GM12878 (cell line): ENCODE measurements around the gene PPP2R3B. TPM values are rescaled to one million over a fixed set of nuclear protein-coding genes. Genes with fewer than 3 reads are reported as not detected.

Experiments used
- ATAC-seq: fragments of 200-7000 bp; cut with Tn5 transposase; 3 replicates; pipeline ENCODE4 v1.9.1; 2020; ENCODE audit warnings: mild to moderate bottlenecking, moderate library complexity
- Bru-seq: library from RNA; stranded (reverse); fragments of 400-500 nt; gene quantifications from one replicate; lab custom pipeline; 2021; lab: Mats Ljungman, UMichigan
- BruChase-seq, 2 experiments: library from RNA; stranded (reverse); fragments of 400-500 nt; gene quantifications; one replicate each; lab custom pipeline; 2021; lab: Mats Ljungman, UMichigan
- BruUV-seq: library from RNA; stranded (reverse); fragments of 400-500 nt; replicated peaks from 2 replicates; lab custom pipeline; 2021; lab: Mats Ljungman, UMichigan
- CTCF ChIA-PET: fragments of 300-600 bp; sonication (Branson Sonifier 250); formaldehyde crosslinking; extraction: SDS; loops from one replicate; lab custom pipeline; 2021; ENCODE audit warnings: inconsistent platforms; lab: Yijun Ruan, JAX
- POLR2A ChIA-PET: fragments of 350-600 bp; formaldehyde crosslinking; extraction: SDS; loops from one replicate; lab custom pipeline; 2021; ENCODE audit warnings: inconsistent platforms; lab: Charles Lee
- RAD21 ChIA-PET: fragments of 300-600 bp; sonication (Branson Sonifier 250); formaldehyde crosslinking; loops from one replicate; lab custom pipeline; 2023; ENCODE audit warnings: antibody characterized with exemption; ENCODE audit not compliant: unreplicated experiment; lab: Charles Lee
- SMC1A ChIA-PET: fragments of 300-600 bp; sonication (Branson Sonifier 250); formaldehyde crosslinking; loops from one replicate; lab custom pipeline; 2023; ENCODE audit not compliant: unreplicated experiment, uncharacterized antibody; lab: Charles Lee
- DNase-seq: peaks from one replicate; pipeline ENCODE4 v3.0.0-alpha.2; 2011; ENCODE audit warnings: low read depth, low spot score
- FAIRE-seq: peaks from 3 replicates; lab custom pipeline; 2011; peaks lifted over from hg19 to GRCh38; lab: Jason Lieb, UNC
- H2AFZ ChIP-seq: 2 replicates; pipeline ENCODE4 v1.6.0; 2011; ENCODE audit warnings: low read depth, low read length, control low read depth; ENCODE audit not compliant: control insufficient read depth
- H3K27ac ChIP-seq: 2 replicates; pipeline ENCODE4 v1.5.1; 2011; ENCODE audit warnings: control low read depth; ENCODE audit not compliant: control insufficient read depth, insufficient read depth
- H3K27me3 ChIP-seq, 2 experiments: replicated peaks in 1 of 2; 2 replicates each; pipeline versions ENCODE4 v1.6.0 to v1.6.1; 2011; ENCODE audit warnings: low read length in 1 of 2; ENCODE audit not compliant: control insufficient read depth in 2 of 2, insufficient read depth in 2 of 2
- H3K36me3 ChIP-seq, 2 experiments: 2 replicates each; pipeline ENCODE4 v1.5.1; 2011; ENCODE audit warnings: low read length in 1 of 2; ENCODE audit not compliant: control insufficient read depth in 2 of 2, insufficient read depth in 2 of 2
- H3K4me1 ChIP-seq: 2 replicates; pipeline ENCODE4 v1.6.1; 2011; ENCODE audit warnings: mild to moderate bottlenecking, low read length, moderate library complexity, mixed read lengths; ENCODE audit not compliant: control insufficient read depth, insufficient read depth
- H3K4me2 ChIP-seq: 2 replicates; pipeline ENCODE4 v1.6.0; 2011; ENCODE audit warnings: control low read depth; ENCODE audit not compliant: control insufficient read depth, insufficient read depth
- H3K4me3 ChIP-seq: fragments of 200-600 bp; sonication (generic); 2 replicates; pipeline ENCODE4 v1.5.1; 2016
- H3K79me2 ChIP-seq: 2 replicates; pipeline ENCODE4 v1.6.0; 2011; ENCODE audit warnings: low read length; ENCODE audit not compliant: control insufficient read depth, insufficient read depth
- H3K9ac ChIP-seq: 2 replicates; pipeline ENCODE4 v1.8.0; 2011; ENCODE audit warnings: low read length, control low read depth, mixed read lengths; ENCODE audit not compliant: control insufficient read depth, insufficient read depth
- H3K9me3 ChIP-seq: replicated peaks from 3 replicates; pipeline ENCODE4 v1.5.1; 2011; ENCODE audit warnings: mild to moderate bottlenecking, low read length; ENCODE audit not compliant: control insufficient read depth, insufficient read depth
- H4K20me1 ChIP-seq: 2 replicates; pipeline ENCODE4 v1.6.0; 2011; ENCODE audit not compliant: control insufficient read depth, insufficient read depth
- BACH1 ChIP-seq: fragments of 450-650 bp; IDR thresholded peaks from 2 replicates; pipeline ENCODE4 v1.6.1; 2017; ENCODE audit warnings: mild to moderate bottlenecking, borderline replicate concordance
- CHD2 ChIP-seq: IDR thresholded peaks from 2 replicates; pipeline ENCODE4 v1.6.1; 2011; ENCODE audit warnings: low read depth, low read length, improper control_type of control experiment, borderline replicate concordance
- EGR1 ChIP-seq, 2 experiments: IDR thresholded peaks; 1 replicate in 1 of 2; 2 replicates in 1 of 2; pipeline ENCODE4 v1.6.1; 2011 to 2012; ENCODE audit warnings: low read depth in 2 of 2, low read length in 2 of 2, borderline replicate concordance in 1 of 2, mild to moderate bottlenecking in 1 of 2, moderate library complexity in 1 of 2
- EZH2 ChIP-seq: IDR thresholded peaks from 2 replicates; pipeline ENCODE4 v1.6.1; 2012; ENCODE audit warnings: low read depth, mild to moderate bottlenecking, control low read depth, inconsistent platforms, low read length, borderline replicate concordance; ENCODE audit not compliant: control insufficient read depth
- FOXM1 ChIP-seq: IDR thresholded peaks from 2 replicates; pipeline ENCODE4 v1.6.1; 2012; ENCODE audit warnings: low read depth, mild to moderate bottlenecking, inconsistent platforms, low read length, moderate library complexity
- IRF5 ChIP-seq: fragments of 450-650 bp; IDR thresholded peaks from 2 replicates; pipeline ENCODE4 v1.6.1; 2017; ENCODE audit warnings: borderline replicate concordance
- MXI1 ChIP-seq: fragments of 150-350 bp; IDR thresholded peaks from 2 replicates; pipeline ENCODE4 v1.6.1; 2011; ENCODE audit warnings: low read depth, mild to moderate bottlenecking, inconsistent platforms, low read length, improper control_type of control experiment
- NFIC ChIP-seq: IDR thresholded peaks from 2 replicates; pipeline ENCODE4 v1.6.1; 2012; ENCODE audit warnings: low read depth, mild to moderate bottlenecking, inconsistent platforms, low read length, moderate library complexity
- POLR2AphosphoS5 ChIP-seq: IDR thresholded peaks from 2 replicates; pipeline ENCODE4 v1.6.1; 2011; ENCODE audit warnings: mild to moderate bottlenecking, low read length, inconsistent platforms
- POU2F2 ChIP-seq: IDR thresholded peaks from 3 replicates; pipeline ENCODE4 v1.6.1; 2011; ENCODE audit warnings: low read depth, mild to moderate bottlenecking, low read length, borderline replicate concordance
- RBBP5 ChIP-seq: fragments of 200-600 bp; sonication (generic); conservative IDR thresholded peaks from 2 replicates; pipeline ENCODE4 v1.6.1; 2016
- ZBTB11 ChIP-seq: fragments of 450-650 bp; formaldehyde crosslinking; IDR thresholded peaks from 2 replicates; pipeline ENCODE4 v1.5.0; 2022; ENCODE audit warnings: mild to moderate bottlenecking, missing genetic modification characterization
- ZNF274 ChIP-seq: IDR thresholded peaks from one replicate; pipeline ENCODE4 v1.8.0; 2011; ENCODE audit not compliant: insufficient read length, insufficient read depth
- ZZZ3 ChIP-seq: IDR thresholded peaks from 2 replicates; pipeline ENCODE4 v1.6.1; 2011; ENCODE audit warnings: low read depth; ENCODE audit not compliant: control insufficient read depth, insufficient read length
- WGBS: methylation state at CpG from one replicate; pipeline ENCODE4 v1.1.6; 2016; ENCODE audit warnings: low lambda C conversion rate; ENCODE audit not compliant: insufficient replicate concordance, insufficient coverage; ENCODE audit errors: missing lambda C conversion rate; 5-methylcytosine and 5-hydroxymethylcytosine counted together
- in situ Hi-C: fragments of 300-500 bp; cut with MboI; formaldehyde crosslinking; loops from 9 replicates; pipeline ENCODE4 v1.14.3; 2018; ENCODE audit warnings: mixed read lengths
- intact Hi-C: fragments of 100-400 bp; cut with micrococcal nuclease; formaldehyde crosslinking; loops from one replicate; pipeline ENCODE4 v1.14.2; 2022; ENCODE audit not compliant: unreplicated experiment
- long read RNA-seq, 2 experiments: library from polyadenylated mRNA; unstranded; transcript quantifications; one replicate each; pipeline ENCODE4 v2.0.0, GENCODE V29; 2019 to 2020
- polyA minus RNA-seq, 3 experiments: library from RNA; depleted of rRNA, polyadenylated mRNA; stranded (reverse); fragments of >200 nt; gene quantifications; 2 replicates each; pipeline ENCODE4 v1.2.3, GENCODE V29; 2011
- polyA plus RNA-seq, 11 experiments: library from polyadenylated mRNA; depleted of rRNA in 4 of 11; unstranded in 6 of 11; stranded (reverse) in 5 of 11; fragments of >200 nt; fragmentation: Nextera tagmentation in 4 of 11; fragmentation: Illumina TruSeq in 1 of 11; extraction: Ambion mirVana in 4 of 11; extraction: Trizol in 1 of 11; gene quantifications; 1 replicate in 1 of 11; 2 replicates in 10 of 11; pipeline versions ENCODE4 v1.2.1 to v1.2.3, GENCODE V29; 2011 to 2016; ENCODE audit warnings: inconsistent platforms in 2 of 11, missing spikeins in 2 of 11, low read depth in 1 of 11
- total RNA-seq, 4 experiments: library from RNA; depleted of rRNA in 3 of 4; stranded (reverse); fragments of >200 nt in 3 of 4; fragmentation: Illumina TruSeq in 1 of 4; extraction: Trizol in 1 of 4; gene quantifications; 2 replicates each; pipeline versions ENCODE4 v1.2.1 to v1.2.3, GENCODE V29; 2013 to 2021

Gene PPP2R3B
- 5.5 and 7.0 TPM in 2 replicates for total RNA-seq (2013; cell fraction: nucleolus; rRNA removed)
- total RNA-seq (2014; rRNA removed), result 23.9 and 30.7 TPM in 2 replicates
- total RNA-seq (2014; rRNA removed; fragmentation: Illumina TruSeq; extraction: Trizol), result 9.7 and 10.7 TPM in 2 replicates
- 26.5 and 34.3 TPM in 2 replicates for total RNA-seq (2021)
- 4.4 TPM for polyA plus RNA-seq (2011; ENCODE audit: low read depth)
- polyA plus RNA-seq (2011; rRNA removed), result 2.7 and 4.6 TPM in 2 replicates
- polyA plus RNA-seq (2011; cell fraction: cytosol; rRNA removed), result 3.7 and 5.7 TPM in 2 replicates
- polyA plus RNA-seq (2011; cell fraction: nucleus; rRNA removed), result 28.9 and 32.0 TPM in 2 replicates
- 13.4 and 16.3 TPM in 2 replicates for polyA plus RNA-seq (2012)
- polyA plus RNA-seq (2014; fragmentation: Illumina TruSeq; extraction: Trizol), result 1.3 and 5.9 TPM in 2 replicates
- polyA plus RNA-seq (2014; fragmentation: Nextera tagmentation; extraction: Ambion mirVana), result under 1 TPM in 1 of 2 experiments, not detected in 1; 0.11 TPM
- polyA plus RNA-seq (2014; rRNA removed), result 27.8 and 34.8 TPM in 2 replicates
- polyA plus RNA-seq (2016; fragmentation: Nextera tagmentation; extraction: Ambion mirVana), result 10 to 100 TPM in 1 of 2 experiments, 1 to 10 TPM in 1; 3.3 to 11.3 TPM
- polyA minus RNA-seq (2011; rRNA and poly(A)+ RNA removed), result 5.6 and 12.3 TPM in 2 replicates
- 5.7 and 17.5 TPM in 2 replicates for polyA minus RNA-seq (2011; cell fraction: cytosol; rRNA and poly(A)+ RNA removed)
- polyA minus RNA-seq (2011; cell fraction: nucleus; rRNA and poly(A)+ RNA removed), result 6.6 and 11.7 TPM in 2 replicates
- percentile 27 among the genes with signal in this experiment for Bru-seq, nascent RNA
- percentile 29 among the genes with signal in this experiment for BruChase-seq, experiment 1, labeled RNA remaining after a 6-hour chase
- BruChase-seq, experiment 2, labeled RNA remaining after a 2-hour chase, result percentile 26 among the genes with signal in this experiment
- long read RNA-seq, experiment 1, result 0 reads
- long read RNA-seq, experiment 2, partial matches to known transcripts, result 1 of 1 reads
- long read RNA-seq, experiment 2, other reads (novel, unspliced or antisense), result 0 of 1 reads

GRCh38 chrX:386768-387575 is at the start of gene PPP2R3B:
PPP2R3B (minus strand) TSS chrX:386907; CDS start chrX:386691, 216 bp downstream.
- peak within 1 kb of the TSS; percentile 92 for H3K9ac ChIP-seq
- WGBS, result under 1% methylated on average over 59 of the region's 102 CpGs
- H3K9me3 ChIP-seq, result no peaks in the 10 kb centered on the region; the same call in 2 of the 3 replicates
- ATAC-seq (peak; percentile 99), DNase-seq (peak; percentile 95), FAIRE-seq (peak; percentile 98)
- peak within 1 kb of the TSS; percentile 99 for H3K27ac ChIP-seq
- H4K20me1 ChIP-seq, result no peaks in the 10 kb centered on the region
- no peaks in the 10 kb centered on the region for H3K27me3 ChIP-seq
- H3K4me3 ChIP-seq, result peak within 1 kb of the TSS; percentile 77
- ChIA-PET RAD21 (no interaction called here), CTCF (no interaction called here), POLR2A (no interaction called here), SMC1A (no interaction called here)
- intact Hi-C loops, result loop anchor here (2.0 kb wide), 1 partner anchor 68 kb away; the partner anchor contains the start of gene GTPBP6
- BruUV-seq, result no TSS peak
- no peaks in the 10 kb centered on the region for H3K4me1 ChIP-seq
- no peaks in the 10 kb centered on the region; the same call in 1 of the 2 replicates for H3K79me2 ChIP-seq
- peak within 1 kb of the TSS; percentile 80 for H2AFZ ChIP-seq
- H3K4me2 ChIP-seq, result peak within 1 kb of the TSS; percentile 93
- in situ Hi-C loops, result no loop called here
- no peaks in the 10 kb centered on the region for H3K36me3 ChIP-seq
- TF ChIP-seq ZNF274 (no peak), MXI1 (peak; percentile 90; the same call in 1 of the 2 replicates), IRF5 (no peak), ZZZ3 (no peak), POU2F2 (0 out of 3 replicates have a peak, but pooled peaks have one; percentile 48), FOXM1 (no peak), EZH2 (no peak), ZBTB11 (no peak), CHD2 (peak; percentile 75), EGR1 (IDR thresholded peaks at IDR 0.05; ENCODE audit: borderline replicate concordance in 1 of 2, low read depth in 2 of 2, low read length in 2 of 2) (no peak), NFIC (no peak), RBBP5 (0 out of 2 replicates have a peak, but pooled peaks have one; percentile 32), BACH1 (peak; percentile 79), POLR2AphosphoS5 (peak; percentile 87)
